Trophoblast cell (in vitro differentiated cells and primary cell): ENCODE measurements around the gene NPHS1.

Experiments used
- DNase-seq, 2 donors: peaks; one replicate each; pipeline ENCODE4 v3.0.0-alpha.2; 2016
- H2AFZ ChIP-seq: 2 replicates; pipeline ENCODE4 v1.6.1; 2013; ENCODE audit warnings: low read length, moderate library complexity, mild to moderate bottlenecking; ENCODE audit not compliant: insufficient read depth, poor library complexity
- H2AK5ac ChIP-seq: 2 replicates; pipeline ENCODE4 v1.6.1; 2013; ENCODE audit warnings: mild to moderate bottlenecking, low read length
- H2BK120ac ChIP-seq: 2 replicates; pipeline ENCODE4 v1.6.1; 2013; ENCODE audit warnings: low read length, mild to moderate bottlenecking, moderate library complexity; ENCODE audit not compliant: insufficient read depth, poor library complexity
- H2BK12ac ChIP-seq: 2 replicates; pipeline ENCODE4 v1.6.1; 2013; ENCODE audit warnings: mild to moderate bottlenecking, low read length, moderate library complexity
- H2BK5ac ChIP-seq: 2 replicates; pipeline ENCODE4 v1.6.1; 2013; ENCODE audit warnings: low read length, low read depth, moderate library complexity, mild to moderate bottlenecking; ENCODE audit not compliant: poor library complexity
- H3K14ac ChIP-seq: 2 replicates; pipeline ENCODE4 v1.6.1; 2013; ENCODE audit warnings: mild to moderate bottlenecking, low read length
- H3K18ac ChIP-seq: 2 replicates; pipeline ENCODE4 v1.6.1; 2013; ENCODE audit warnings: mild to moderate bottlenecking, low read length
- H3K23ac ChIP-seq: 2 replicates; pipeline ENCODE4 v1.6.1; 2013; ENCODE audit warnings: low read length
- H3K27ac ChIP-seq: 2 replicates; pipeline ENCODE4 v1.5.1; 2013; ENCODE audit warnings: low read depth, mild to moderate bottlenecking, inconsistent platforms, low read length, moderate library complexity
- H3K27me3 ChIP-seq: 2 replicates; pipeline ENCODE4 v1.6.1; 2013; ENCODE audit warnings: inconsistent platforms, mild to moderate bottlenecking, low read length, moderate library complexity; ENCODE audit not compliant: insufficient read depth
- H3K36me3 ChIP-seq, 2 experiments: 1 replicate in 1 of 2; 2 replicates in 1 of 2; pipeline ENCODE4 v1.6.1; 2013; ENCODE audit warnings: low read length in 2 of 2, mild to moderate bottlenecking in 2 of 2, moderate library complexity in 1 of 2; ENCODE audit not compliant: insufficient read depth in 2 of 2, control insufficient read depth in 1 of 2
- H3K4ac ChIP-seq: 2 replicates; pipeline ENCODE4 v1.6.1; 2013; ENCODE audit warnings: low read depth, mild to moderate bottlenecking, low read length, moderate library complexity
- H3K4me1 ChIP-seq, 2 experiments: 1 replicate in 1 of 2; 2 replicates in 1 of 2; pipeline ENCODE4 v1.6.1; 2013; ENCODE audit warnings: low read length in 2 of 2, mild to moderate bottlenecking in 2 of 2, moderate library complexity in 1 of 2; ENCODE audit not compliant: insufficient read depth in 2 of 2, control insufficient read depth in 1 of 2
- H3K4me2 ChIP-seq: 2 replicates; pipeline ENCODE4 v1.6.1; 2013; ENCODE audit warnings: inconsistent platforms, mild to moderate bottlenecking, low read length, moderate library complexity
- H3K4me3 ChIP-seq: 2 replicates; pipeline ENCODE4 v1.5.1; 2013; ENCODE audit warnings: mild to moderate bottlenecking, low read depth, low read length, inconsistent platforms
- H3K79me1 ChIP-seq: one replicate; pipeline ENCODE4 v1.6.1; 2013; ENCODE audit warnings: low read length
- H3K79me2 ChIP-seq: 2 replicates; pipeline ENCODE4 v1.6.1; 2013; ENCODE audit warnings: low read length, mild to moderate bottlenecking; ENCODE audit not compliant: control insufficient read depth, insufficient read depth, poor library complexity
- H3K9ac ChIP-seq: 2 replicates; pipeline ENCODE4 v1.6.1; 2013; ENCODE audit warnings: mild to moderate bottlenecking, low read length
- H3K9me3 ChIP-seq: 2 replicates; pipeline ENCODE4 v1.6.1; 2013; ENCODE audit warnings: low read depth, mild to moderate bottlenecking, control low read depth, inconsistent platforms, low read length; ENCODE audit not compliant: insufficient read depth
- H4K12ac ChIP-seq: 2 replicates; pipeline ENCODE4 v1.6.1; 2013; ENCODE audit warnings: low read depth, mild to moderate bottlenecking, low read length, moderate library complexity
- H4K8ac ChIP-seq: 2 replicates; pipeline ENCODE4 v1.6.1; 2013; ENCODE audit warnings: low read depth, mild to moderate bottlenecking, low read length, moderate library complexity
- H4K91ac ChIP-seq: one replicate; pipeline ENCODE4 v1.6.1; 2013; ENCODE audit warnings: low read depth, mild to moderate bottlenecking, low read length, moderate library complexity
- WGBS: extraction: QIAGEN DNeasy Blood & Tissue Kit; methylation state at CpG from one replicate; pipeline ENCODE4 v1.1.7; 2013; ENCODE audit warnings: missing lambda C conversion rate; ENCODE audit not compliant: insufficient read length, insufficient coverage; ENCODE audit errors: extremely low coverage; 5-methylcytosine and 5-hydroxymethylcytosine counted together

Gene NPHS1

DNA sequence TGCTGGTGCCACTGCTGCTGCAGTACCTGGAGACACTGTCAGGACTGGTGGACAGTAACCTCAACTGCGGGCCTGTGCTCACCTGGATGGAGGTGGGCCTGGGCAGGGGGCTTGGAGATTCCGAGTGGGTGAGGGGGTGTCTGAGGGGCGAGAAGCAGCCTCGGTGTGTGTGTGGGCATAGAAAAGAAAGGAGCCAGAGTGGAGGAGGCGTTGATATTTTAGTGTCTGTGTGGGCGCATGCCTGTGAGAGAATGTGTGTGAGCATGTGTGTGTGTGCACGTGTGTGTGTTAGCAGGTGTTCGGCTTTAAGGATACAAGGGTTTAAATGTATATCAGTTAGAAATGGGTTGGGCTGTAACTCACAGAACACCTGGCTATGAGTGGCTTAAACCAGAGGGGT, 73.3 kb downstream of the NPHS1 start:
- Histone ChIP-seq H3K23ac (no peak overlapping the region), H3K9me3 (peaks cover 2% of the 10 kb centered on the region), H3K18ac (no peak overlapping the region), H3K79me1 (peaks cover 3% of the 10 kb centered on the region), H4K91ac (no peak overlapping the region), H3K9ac (no peak overlapping the region), H2AFZ (no peak overlapping the region), H2BK12ac (no peak overlapping the region), H4K12ac (no peak overlapping the region), H3K14ac (no peak overlapping the region), H2BK5ac (no peak overlapping the region), H3K36me3 (peaks cover 10 to 13% of the 10 kb centered on the region in 2 experiments), H3K27ac (no peak overlapping the region), H3K4me1 (peaks cover 6 to 18% of the 10 kb centered on the region in 2 experiments), H2AK5ac (no peak overlapping the region), H2BK120ac (no peak overlapping the region), H3K27me3 (no peaks in the 10 kb centered on the region), H3K4me2 (no peak overlapping the region), H4K8ac (no peak overlapping the region), H3K4ac (no peak overlapping the region), H3K79me2 (no peaks in the 10 kb centered on the region), H3K4me3 (peak overlapping the region; percentile 12)
- no peak for DNase-seq
- whole genome bisulfite sequencing: no CpG with 5 or more reads among the region's 8 CpGs

- Histone ChIP-seq H3K4ac (no peak overlapping the region), H3K4me3 (no peak overlapping the region), H3K79me1 (peaks cover 3% of the 10 kb centered on the region), H4K12ac (no peak overlapping the region), H2AFZ (no peak overlapping the region), H2AK5ac (no peak overlapping the region), H3K9ac (no peak overlapping the region), H2BK12ac (no peak overlapping the region), H2BK120ac (no peak overlapping the region), H3K9me3 (peaks cover 1% of the 10 kb centered on the region), H3K18ac (no peak overlapping the region), H3K23ac (no peak overlapping the region), H3K4me1 (peaks cover 6 to 15% of the 10 kb centered on the region in 2 experiments), H3K4me2 (no peak overlapping the region), H4K91ac (no peak overlapping the region), H3K27ac (no peak overlapping the region), H3K36me3 (peaks cover 10 to 13% of the 10 kb centered on the region in 2 experiments), H3K14ac (no peak overlapping the region), H2BK5ac (no peak overlapping the region), H3K79me2 (no peaks in the 10 kb centered on the region), H3K27me3 (no peaks in the 10 kb centered on the region), H4K8ac (no peak overlapping the region)
- DNase-seq: no peak
- no CpG with 5 or more reads among the region's 7 CpGs for WGBS
Observed at GRCh38 chr19:35777961-35778360, 74.3 kb downstream of the NPHS1 start.

- no peaks in the 10 kb centered on the region for H3K79me2 ChIP-seq
- DNase-seq: no peak
- H3K14ac ChIP-seq: no peak overlapping the region
- H3K9ac ChIP-seq: no peak overlapping the region
- no peak overlapping the region for H2BK120ac ChIP-seq
- peaks cover 7 to 9% of the 10 kb centered on the region in 2 experiments for H3K36me3 ChIP-seq
- no peak overlapping the region for H3K4ac ChIP-seq
- H3K9me3 ChIP-seq: no peaks in the 10 kb centered on the region
- no peak overlapping the region for H4K91ac ChIP-seq
- no peak overlapping the region for H4K12ac ChIP-seq
- H2AFZ ChIP-seq: no peak overlapping the region
- H3K4me2 ChIP-seq: peak overlapping the region; percentile 14
- H2BK12ac ChIP-seq: no peak overlapping the region
- no peak overlapping the region for H3K4me3 ChIP-seq
- H2AK5ac ChIP-seq: no peak overlapping the region
- no peak overlapping the region for H4K8ac ChIP-seq
- H2BK5ac ChIP-seq: no peak overlapping the region
- H3K27me3 ChIP-seq: no peaks in the 10 kb centered on the region
- H3K23ac ChIP-seq: no peak overlapping the region
- H3K79me1 ChIP-seq: peaks cover 3% of the 10 kb centered on the region
- no peak overlapping the region for H3K27ac ChIP-seq
- no peak overlapping the region for H3K18ac ChIP-seq
- peaks cover 6 to 15% of the 10 kb centered on the region in 2 experiments for H3K4me1 ChIP-seq
- no CpG with 5 or more reads among the region's 19 CpGs for WGBS
Observed at GRCh38 chr19:35777086-35777841, 75.0 kb downstream of the NPHS1 start.

GRCh38 chr19:35776102-35776788, 76.1 kb downstream of the NPHS1 start:
- no peak overlapping the region for H3K9ac ChIP-seq
- H2BK5ac ChIP-seq: no peak overlapping the region
- H2AK5ac ChIP-seq: no peak overlapping the region
- H3K18ac ChIP-seq: no peak overlapping the region
- no peaks in the 10 kb centered on the region for H3K79me2 ChIP-seq
- no peak overlapping the region for H3K4ac ChIP-seq
- no peak overlapping the region for H3K23ac ChIP-seq
- H3K4me1 ChIP-seq: peaks cover 6 to 15% of the 10 kb centered on the region in 2 experiments
- H2BK12ac ChIP-seq: no peak overlapping the region
- no peak for DNase-seq
- no peak overlapping the region for H4K12ac ChIP-seq
- H3K36me3 ChIP-seq: peaks cover 5 to 8% of the 10 kb centered on the region in 2 experiments
- H3K4me3 ChIP-seq: no peak overlapping the region
- no peaks in the 10 kb centered on the region for H3K9me3 ChIP-seq
- H2BK120ac ChIP-seq: no peak overlapping the region
- H3K27me3 ChIP-seq: no peaks in the 10 kb centered on the region
- H3K27ac ChIP-seq: no peak overlapping the region
- WGBS: no CpG with 5 or more reads among the region's 13 CpGs
- H2AFZ ChIP-seq: no peak overlapping the region
- no peak overlapping the region for H4K8ac ChIP-seq
- peak overlapping the region; percentile 25 for H4K91ac ChIP-seq
- no peak overlapping the region for H3K14ac ChIP-seq
- H3K79me1 ChIP-seq: peaks cover 3% of the 10 kb centered on the region
- peak overlapping the region; percentile 80 for H3K4me2 ChIP-seq
